ENCODE data around the gene TMEM222. TPM values are rescaled to one million over a fixed set of nuclear protein-coding genes. Genes with fewer than 3 reads are reported as not detected.

TMEM222 gene
- total RNA-seq, 1 donor from 2014 or later = 19.6 TPM

GRCh38 chr1:27338751-27339150 lies 16.8 kb downstream of the TMEM222 start:
- no peak for DNase-seq (ENCODE audit: low spot score in 2 of 2)
- FAIRE-seq = no peak

GRCh38 chr1:27339213-27339612 lies 17.2 kb downstream of the TMEM222 start:
- no peak for FAIRE-seq
- no peak for DNase-seq (ENCODE audit: low spot score in 2 of 2)

DNA sequence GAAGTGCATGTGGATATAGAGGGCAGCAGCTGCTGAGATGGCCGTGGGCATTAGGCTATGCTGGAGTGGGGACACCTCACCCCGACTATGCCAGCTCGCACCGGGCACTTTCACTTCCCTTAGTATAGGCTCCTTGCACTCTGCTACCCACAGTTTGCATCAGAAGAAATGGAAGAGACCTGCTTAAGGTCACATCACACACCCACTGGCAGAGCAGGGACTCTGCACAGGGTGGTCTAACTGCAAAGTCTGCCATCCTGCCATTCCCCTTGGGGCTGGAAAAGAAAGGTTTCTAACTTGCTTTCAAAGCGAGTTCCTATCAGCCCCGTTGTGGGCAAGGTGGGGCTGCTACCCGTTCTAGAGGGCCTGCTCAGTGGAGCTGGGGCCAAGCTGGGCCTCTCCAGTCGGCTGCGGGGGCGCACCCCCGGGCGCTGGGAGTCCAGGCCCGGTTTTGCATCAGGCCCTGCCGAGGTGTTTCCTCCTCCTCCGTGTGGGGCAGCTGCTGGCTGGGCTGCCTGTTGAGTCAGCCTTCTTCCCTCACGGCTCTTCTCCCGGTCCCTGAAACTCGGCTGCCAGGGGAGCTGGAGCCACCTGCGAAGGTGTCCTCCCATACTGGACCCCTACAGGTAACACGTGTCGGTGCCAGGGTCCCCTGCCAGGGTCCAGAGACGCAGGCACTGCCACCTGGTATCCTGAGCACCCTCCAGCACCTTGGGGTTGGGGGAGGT lies 19.7 kb downstream of the TMEM222 start, which contains the start of gene SYTL1:
SYTL1 (plus strand) TSS at position 498 of the 728 bp plus-strand sequence. CDS start 3,313 bp downstream, outside the sequence.
- DNase-seq (ENCODE audit: low spot score in 2 of 2) (no peak), FAIRE-seq (no peak)

DNA sequence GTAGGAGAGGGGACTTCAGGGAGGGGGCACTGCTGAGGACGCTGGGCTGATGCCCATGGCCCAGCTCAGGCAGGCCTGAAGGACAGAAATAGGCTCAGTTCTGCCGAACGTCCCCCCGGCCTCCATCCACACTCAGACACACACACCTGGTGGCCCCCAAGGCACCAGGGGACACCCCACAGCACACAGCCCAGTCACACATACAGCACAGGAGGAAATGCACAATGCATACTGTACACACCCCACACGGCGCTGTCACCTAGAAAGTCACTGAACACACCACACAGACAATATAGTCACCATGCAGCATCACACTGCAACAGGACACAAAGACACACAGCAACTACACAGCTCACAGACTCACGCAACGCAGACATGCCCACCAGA lies 20.4 kb downstream of the TMEM222 start:
- no peak for FAIRE-seq
- DNase-seq (ENCODE audit: low spot score in 2 of 2) = no peak

DNA sequence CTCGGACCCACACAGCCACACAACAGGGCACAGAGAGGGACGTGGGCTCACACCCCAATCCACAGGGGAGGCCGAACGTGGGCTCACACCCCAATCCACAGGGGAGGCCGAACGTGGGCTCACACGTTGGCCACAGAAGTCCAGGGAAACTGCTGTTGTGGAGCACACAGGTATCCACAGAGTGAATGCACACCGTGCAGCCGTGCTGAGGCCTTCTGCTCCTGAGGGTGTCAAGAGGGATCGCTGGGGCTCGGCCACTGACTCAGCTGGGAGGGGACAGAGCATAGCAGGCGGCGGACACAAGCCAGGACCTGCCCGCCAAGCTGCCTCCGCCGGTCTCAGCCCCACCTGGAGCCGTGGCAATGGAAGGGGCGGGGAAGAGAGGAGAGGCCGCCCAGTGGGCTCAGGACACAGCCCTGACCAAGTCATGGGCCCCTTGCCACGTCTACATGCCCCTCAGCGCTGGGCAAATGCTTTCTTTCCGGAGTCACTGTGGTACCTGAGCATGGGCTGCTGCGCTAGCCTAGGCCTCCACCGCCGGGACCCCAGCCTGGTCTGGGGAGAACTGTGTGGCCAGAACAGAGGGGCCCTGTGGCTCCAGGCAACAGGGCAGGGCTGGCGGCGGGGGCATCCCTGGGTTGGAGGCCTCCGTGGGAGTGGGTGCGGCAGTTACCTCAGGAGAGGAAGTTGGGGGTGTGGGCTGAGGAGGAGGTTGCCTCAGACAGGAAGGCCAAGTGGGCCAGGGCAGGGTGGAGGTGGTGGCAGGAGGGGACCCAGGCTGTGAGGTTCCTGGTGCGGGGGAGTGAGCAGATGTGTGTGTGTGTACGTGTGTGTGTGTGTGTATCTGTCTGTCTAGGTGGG lies 21.0 kb downstream of the TMEM222 start:
- DNase-seq (ENCODE audit: low spot score in 2 of 2) = no peak

DNA sequence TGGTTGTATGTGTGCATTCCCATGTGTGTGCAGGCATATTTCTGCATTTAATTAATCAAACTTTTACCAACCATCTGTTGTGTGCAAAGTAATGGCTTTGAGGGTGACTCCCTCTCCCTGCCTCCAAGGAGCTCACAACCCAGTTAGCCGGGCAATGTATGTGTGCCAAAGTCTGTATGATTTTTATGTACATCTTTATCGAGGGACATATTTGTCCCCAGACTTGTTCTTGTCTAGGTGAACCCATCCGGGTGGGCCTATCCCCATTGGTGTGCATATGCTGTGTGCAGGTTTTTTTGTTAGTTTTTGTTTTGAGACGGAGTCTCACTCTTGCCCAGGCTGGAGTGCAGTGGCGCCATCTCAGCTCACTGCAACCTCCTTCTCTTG lies 21.7 kb downstream of the TMEM222 start:
- FAIRE-seq = no peak
- DNase-seq (ENCODE audit: low spot score in 2 of 2) = no peak

More for the DNA sequence above, 21.0 kb downstream of the TMEM222 start:
- FAIRE-seq = no peak

- FAIRE-seq (no peak), DNase-seq (ENCODE audit: low spot score in 2 of 2) (no peak)
Observed at GRCh38 chr1:27345272-27345671, 23.3 kb downstream of the TMEM222 start.

DNA sequence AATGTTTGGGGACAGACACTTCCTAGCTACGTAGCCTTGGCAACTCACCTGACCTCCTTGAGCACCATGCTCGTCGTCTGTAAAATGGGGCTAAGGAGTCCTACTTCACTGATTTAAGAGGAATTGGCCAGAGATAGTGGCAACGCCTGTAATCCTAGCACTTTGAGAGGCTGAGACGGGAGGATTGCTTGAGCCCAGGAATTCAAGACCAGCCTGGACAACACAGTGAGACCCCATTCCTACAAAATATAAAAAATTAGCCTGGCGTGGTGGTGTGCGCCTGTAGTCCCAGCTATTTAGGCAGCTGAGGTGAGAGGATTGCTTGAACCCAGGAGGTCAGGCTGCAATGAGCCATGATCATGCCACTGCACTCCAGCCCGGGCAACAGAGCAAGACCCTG lies 24.4 kb downstream of the TMEM222 start:
- no peak for FAIRE-seq
- no peak for DNase-seq (ENCODE audit: low spot score in 2 of 2)

DNA sequence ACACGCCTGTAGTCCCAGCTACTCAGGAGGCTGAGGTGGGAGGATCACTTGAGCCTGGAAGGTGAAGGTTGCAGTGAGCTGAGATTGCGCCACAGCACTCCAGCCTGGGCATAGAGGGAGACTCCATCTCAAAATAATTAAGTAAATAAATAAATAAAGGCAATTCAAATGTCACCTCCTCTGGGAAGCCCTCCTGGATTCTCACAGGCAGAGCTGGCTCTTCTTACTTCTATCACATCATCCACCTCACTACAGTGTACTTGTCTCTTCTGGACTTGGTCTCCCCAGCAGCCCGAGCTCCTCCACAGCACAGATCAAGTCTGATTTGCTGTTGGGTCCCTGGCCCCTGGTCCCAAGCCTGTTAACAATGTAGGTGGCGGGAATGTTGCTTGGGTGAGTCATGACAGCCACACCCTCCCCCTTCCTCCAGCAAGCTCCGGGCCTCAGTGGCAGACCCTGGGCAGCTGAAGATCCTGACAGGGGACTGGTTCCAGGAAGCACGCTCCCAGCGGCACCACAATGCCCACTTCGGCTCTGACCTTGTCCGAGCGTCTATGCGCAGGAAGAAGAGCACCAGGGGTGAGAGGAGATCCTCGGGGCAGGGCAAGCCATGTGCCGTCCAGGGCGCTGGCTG lies 25.1 kb downstream of the TMEM222 start:
- no peak for DNase-seq (ENCODE audit: low spot score in 2 of 2)
- no peak for FAIRE-seq

DNA sequence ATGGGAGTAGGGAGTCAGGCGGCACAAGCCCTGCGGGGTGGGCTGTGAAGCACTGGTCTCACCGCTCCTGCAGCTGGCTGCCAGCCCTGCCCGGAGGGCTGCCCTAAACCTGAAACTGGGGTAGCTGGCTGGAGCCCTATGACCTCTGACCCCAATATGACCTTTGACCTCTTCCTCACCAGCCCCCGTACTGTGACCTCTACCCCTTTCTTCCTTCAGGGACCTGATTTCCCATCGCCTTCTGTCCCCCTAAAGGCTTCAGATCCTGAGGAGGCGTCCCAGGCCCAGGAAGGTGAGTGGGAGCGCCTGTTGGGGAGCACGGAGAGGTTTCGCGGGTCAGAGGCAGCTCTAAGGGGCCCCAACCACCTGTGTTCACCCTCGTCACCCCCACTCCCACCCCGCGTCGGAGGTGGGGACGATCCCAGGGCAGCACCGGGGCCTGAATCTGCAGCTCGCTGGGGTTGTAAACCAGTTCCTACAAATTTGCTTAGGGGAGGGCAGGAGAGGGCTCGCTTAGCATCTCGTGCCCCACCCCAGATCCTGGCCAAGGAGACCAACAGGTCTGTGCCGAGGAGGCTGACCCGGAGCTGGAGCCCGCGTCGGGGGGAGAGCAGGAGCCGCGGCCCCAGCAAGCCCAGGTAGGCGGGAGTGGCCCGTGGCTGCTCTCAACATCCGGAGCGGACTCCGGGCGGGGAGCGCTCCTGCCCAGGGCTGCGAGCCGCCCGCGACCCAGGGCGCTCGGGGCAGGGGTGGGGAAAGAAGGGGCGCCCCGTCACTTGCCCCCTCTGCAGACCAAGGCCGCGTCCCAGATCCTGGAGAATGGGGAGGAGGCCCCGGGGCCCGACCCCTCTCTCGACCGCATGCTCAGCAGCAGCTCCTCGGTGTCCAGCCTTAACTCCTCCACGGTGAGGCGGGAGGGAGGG lies 27.2 kb downstream of the TMEM222 start:
- no peak for FAIRE-seq

GRCh38 chr1:27349784-27350662 lies 28.1 kb downstream of the TMEM222 start:
- DNase-seq (ENCODE audit: low spot score in 2 of 2) (peak in 1 of 2 donors; percentile 81), FAIRE-seq (no peak)

More for the DNA sequence above, 27.2 kb downstream of the TMEM222 start:
- DNase-seq (ENCODE audit: low spot score in 2 of 2) = no peak

DNA sequence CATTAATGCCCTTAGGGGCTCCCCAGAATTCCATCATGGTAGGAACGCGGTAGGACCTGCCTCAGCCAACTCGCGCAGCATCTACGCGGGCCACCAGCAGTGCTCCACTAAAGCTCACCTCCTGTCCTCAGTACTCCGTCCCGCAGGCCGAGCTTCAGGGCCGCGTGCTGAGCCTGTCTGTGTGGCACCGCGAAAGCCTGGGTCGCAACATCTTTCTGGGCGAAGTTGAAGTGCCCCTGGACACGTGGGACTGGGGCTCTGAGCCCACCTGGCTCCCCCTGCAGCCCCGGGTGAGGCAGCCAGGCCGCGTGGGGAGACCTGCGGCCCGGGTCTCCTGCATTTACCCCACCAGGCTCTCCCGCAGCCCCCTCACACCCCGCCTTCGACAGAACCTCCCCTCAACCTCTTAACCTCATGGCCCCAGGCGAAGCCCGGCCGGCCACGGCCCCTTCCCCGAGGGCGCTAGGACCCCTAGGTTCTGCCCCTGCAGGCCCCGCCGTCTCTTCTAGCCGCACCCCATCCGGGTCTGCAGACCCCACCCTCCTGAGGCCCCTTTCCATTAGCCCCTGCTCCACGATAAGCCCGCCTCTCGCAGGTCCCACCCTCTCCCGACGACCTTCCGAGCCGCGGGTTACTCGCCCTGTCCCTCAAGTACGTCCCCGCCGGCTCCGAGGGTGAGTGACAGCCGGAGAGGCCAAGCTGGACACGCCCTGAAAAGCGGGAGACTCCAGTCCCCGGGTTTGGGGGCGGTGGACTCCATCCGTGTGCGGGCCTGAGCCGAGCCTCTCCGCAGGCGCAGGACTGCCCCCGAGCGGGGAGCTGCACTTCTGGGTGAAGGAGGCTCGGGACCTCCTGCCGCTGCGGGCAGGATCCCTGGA lies 28.9 kb downstream of the TMEM222 start:
- peak in 1 of 2 donors; percentile 61 for DNase-seq (ENCODE audit: low spot score in 2 of 2)
- FAIRE-seq = no peak

DNA sequence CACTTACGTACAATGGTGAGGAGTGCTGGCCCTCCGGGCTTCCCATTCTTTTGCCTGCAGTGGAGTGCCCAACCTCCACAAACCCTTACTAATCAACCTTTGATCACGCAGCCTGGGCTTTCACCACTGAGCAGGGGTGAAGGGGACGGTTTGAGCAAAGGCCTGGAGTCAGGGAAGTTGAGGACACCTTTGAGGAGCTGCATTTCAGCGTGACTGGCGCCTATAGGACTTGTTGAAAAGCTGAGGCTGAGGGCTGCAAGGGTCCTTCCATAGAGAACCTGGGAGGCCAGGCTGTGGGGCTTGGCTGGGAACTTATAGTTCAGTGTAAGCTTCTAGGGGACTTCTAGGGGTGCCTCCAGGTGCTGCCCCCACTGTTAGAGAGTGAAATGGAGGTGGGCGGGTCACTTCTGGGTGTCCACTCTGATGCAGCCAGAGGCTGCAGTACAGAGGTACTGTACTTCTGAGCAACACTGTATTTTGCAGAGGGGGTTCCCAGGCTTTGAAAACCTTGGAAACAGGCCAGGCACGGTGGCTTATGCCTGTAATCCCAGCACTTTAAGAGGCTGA lies 29.7 kb downstream of the TMEM222 start:
- FAIRE-seq = no peak

GRCh38 chr1:27353166-27353565 lies 31.2 kb downstream of the TMEM222 start:
- FAIRE-seq = no peak
- no peak for DNase-seq (ENCODE audit: low spot score in 2 of 2)

More for the DNA sequence above, 29.7 kb downstream of the TMEM222 start:
- no peak for DNase-seq (ENCODE audit: low spot score in 2 of 2)

- FAIRE-seq = no peak
- no peak for DNase-seq (ENCODE audit: low spot score in 2 of 2)
Observed at GRCh38 chr1:27353629-27354028, 31.7 kb downstream of the TMEM222 start.

GRCh38 chr1:27355683-27356082 lies 33.7 kb downstream of the TMEM222 start:
- no peak for FAIRE-seq
- DNase-seq (ENCODE audit: low spot score in 2 of 2) = no peak

DNA sequence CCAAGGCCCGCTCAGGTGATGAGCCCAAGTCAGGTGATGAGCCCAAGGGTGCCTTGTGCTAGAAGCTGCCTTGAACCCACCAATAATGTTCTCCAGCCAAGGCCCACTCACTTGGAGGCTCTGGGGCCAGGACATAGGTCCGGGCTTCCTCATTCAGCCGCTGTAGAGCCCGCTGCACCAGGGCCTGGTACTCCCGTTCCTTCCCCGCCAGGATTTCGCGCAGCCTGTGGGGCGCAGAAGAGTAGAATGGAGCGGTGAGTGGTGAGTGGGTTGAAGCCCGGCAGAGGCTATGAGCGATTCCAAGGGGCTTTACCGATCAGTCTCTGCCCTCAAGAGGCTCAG lies 34.3 kb downstream of the TMEM222 start:
- no peak for DNase-seq (ENCODE audit: low spot score in 2 of 2)
- FAIRE-seq = no peak

Data from frontal cortex (tissue), 4 donors.